OCI-M2 (cell line): ENCODE data around the gene TNIK.
"Not testable (repeated sequence)": the region's sequence is repeated elsewhere in the genome, so short reads cannot be mapped to it uniquely, and the experiment has no call there.

Source experiments
- DNase-seq: peaks from one replicate; lab custom pipeline; 2025; ENCODE audit not compliant: unreplicated experiment; lab: John Stamatoyannopoulos, UW

The TNIK gene

DNA sequence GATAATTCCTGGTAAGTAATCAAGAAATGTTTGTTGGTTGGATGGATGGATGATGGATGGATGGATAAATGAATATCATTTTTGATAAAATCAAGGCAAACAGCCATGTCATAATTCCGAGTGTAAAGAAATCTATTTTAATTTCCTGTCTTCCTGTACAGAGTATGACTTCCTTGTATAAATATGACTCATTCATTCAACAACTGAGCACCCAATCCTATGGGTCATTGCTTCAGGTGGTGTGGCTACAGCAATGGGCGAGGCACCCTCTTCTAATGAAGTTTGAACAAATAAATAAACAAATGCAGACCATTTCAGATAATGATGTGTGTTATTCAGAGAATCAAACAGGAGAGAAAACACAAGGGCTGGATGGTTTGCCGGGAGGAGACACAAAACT lies 198.7 kb downstream of the TNIK start:
- no peak for DNase-seq

DNA sequence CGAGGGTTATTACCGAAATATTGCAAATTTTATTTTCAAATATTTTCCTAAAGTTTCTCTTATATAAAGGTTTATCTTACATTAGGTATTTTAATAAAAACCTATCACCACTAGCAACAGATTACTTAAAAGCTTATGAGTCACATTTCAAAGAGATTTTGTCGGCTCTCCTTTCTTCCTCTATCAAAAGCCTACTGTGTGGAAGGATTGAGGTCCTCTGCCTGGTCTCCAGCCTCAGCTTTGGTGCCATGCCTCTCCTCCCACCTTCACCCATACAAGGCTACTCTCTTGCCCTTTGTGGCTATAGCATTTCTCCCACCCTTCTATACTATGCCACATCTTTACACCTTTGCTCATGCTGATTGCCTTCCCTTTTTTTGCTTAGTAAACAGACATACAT lies 199.3 kb downstream of the TNIK start:
- no peak for DNase-seq

DNA sequence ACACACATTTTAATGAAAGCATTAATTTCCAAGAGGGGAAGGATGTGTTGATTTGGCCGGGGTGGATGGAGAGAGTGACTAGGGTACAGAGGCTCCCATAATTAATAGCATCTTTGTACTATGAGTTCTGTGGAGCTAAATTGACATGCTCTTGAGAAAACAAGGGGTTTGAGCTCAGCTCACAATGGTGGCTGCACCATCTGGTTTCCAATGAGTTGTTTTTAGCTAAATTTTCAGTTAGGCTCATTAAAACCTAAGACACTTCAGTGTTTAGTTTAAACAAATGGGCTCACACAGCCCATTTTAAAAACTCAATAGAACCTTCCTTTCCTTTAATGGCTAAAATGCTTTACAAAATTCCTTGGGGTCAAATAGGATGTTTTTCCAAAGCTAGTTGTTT lies 199.7 kb downstream of the TNIK start:
- no peak for DNase-seq

DNA sequence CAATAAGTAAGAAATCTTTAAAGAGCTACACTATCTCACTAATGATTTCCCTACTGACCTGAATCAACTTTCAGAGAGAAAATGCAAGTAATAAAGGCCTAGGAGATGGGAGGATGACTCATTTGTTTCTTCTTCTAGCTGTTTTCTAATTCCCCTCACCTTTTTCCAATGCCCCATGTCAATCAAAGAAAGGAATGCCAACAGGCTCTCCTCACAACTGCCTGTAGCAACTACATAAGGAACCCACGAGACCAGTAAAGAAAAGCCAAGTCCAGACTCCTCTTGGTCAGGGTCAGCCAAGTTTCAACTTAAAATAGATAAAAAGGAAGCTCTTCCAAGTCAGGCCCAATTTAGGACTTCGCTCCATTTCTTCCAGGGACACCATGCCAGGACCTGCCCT lies 201.9 kb downstream of the TNIK start:
- no peak for DNase-seq

DNA sequence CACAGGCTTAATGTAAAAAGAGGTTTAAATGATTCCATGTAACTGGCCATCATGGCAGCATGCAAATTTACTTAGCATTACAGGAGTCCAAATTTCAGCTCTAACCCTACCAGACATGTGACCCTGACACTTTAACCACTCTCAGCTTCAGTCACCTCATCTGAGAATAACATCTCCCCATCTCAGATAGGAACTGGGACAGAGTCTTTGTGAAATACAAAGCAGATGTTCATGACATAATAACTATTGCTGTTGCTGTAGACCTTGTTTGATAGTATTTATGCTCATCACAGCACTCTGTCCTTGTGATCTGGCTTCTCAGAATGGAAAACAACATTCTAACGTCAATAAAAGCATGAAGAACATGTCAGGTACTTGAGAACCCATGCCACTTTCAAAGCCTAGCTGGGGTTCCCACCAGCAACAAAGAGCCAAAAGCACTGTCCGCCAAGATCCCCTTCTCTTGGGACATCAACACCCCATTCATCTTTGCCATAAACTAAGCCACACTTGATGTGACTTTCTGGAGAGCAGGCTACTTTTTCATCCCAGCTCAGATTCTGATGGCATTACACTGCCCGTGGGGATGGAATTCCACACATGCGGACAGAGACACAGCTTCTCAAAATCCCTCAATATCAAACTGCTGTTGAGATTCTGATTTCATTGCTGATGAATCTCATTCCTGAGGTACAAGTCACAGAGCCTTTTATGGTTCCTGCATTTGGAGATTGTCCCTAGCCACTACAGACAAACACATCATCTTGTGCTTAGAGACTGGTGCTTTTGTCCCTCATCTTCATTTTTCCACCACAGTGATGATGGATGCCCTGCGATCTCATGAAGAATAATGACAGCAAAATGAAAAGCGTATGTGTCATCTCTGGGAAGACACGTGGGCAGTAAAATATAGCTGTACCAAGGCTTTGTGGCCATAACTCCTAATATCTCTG lies 202.7 kb downstream of the TNIK start:
- DNase-seq: no peak

DNA sequence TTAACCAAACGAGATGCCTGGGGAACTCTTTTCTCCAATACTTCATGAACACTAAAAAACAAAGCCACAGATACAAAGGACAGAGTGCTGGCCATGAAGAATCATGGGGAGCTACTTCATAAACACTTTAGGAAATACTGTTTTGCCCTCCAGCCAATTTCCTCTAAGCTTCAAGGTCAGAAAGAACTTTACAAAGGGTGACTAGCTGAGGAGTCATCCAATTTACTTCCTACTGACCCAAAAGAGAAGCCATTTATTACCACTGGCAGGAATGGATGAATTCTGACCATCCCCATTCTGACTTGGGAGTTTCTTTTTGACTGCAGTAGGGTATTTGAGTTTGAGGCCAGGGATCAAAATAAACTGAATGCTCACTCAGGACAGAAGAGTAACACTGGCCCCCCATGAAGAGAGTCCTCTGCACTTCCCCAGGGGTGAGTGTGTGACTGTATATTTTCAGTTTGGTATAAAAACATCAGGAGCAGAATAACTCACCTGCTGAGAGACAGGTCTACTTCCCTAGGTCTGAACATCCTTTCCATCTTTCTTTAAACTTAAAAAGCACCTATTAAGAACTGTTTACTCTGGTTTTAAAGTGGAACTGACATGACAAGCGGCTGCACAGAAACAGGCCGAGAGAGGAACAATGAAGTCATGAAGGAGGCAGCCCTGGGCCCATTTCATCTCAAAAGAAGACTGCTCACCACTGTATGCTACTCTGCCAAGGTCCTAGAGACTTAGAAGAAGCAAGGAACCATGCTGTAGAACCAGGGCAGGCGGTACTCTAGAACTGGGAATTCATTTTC lies 203.6 kb downstream of the TNIK start:
- DNase-seq: no peak

DNA sequence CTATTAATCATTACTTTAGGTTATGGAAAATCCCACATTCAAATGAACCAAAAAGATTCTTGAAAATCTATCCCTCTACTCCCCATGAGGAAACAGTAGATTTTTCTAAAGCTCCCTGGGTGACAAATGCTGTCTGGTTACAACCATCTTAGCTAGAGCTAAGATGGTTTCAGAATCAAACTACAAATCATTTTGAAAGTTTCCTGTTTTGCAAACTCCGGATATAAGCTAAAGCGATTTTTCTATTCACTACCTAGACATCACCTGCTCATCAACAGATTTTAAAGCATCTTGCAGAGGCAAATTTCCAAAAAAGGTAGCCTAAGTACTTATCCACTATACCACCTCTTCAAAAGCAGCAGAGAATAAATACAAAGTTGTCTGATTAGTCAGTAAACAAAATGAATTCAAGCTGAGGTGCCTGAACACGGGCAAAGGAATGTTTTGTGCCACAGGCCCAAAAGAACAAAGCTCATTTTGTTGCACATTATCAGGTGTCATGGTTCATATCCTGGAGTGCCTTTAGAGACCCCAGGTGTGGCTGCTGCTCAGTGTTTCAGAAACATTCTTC lies 204.9 kb downstream of the TNIK start:
- DNase-seq: no peak

DNA sequence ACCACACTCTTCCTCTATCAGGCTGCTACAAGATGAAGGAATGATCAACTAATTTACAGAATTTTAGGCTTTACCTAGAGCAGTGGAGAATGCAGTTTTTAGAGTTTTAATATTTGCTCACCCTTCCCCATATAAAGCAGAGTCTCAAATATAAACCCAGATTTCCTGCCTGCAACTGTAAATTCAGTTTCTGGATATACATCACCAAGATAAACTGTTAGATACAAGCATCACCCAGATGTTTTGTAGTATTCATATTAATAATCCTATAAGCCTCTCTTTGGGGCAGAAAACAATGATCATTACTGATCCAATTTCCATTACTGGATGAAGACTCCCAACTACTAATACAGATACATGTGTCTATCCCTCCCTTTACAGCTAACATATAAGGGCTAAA lies 205.9 kb downstream of the TNIK start:
- no peak for DNase-seq

DNA sequence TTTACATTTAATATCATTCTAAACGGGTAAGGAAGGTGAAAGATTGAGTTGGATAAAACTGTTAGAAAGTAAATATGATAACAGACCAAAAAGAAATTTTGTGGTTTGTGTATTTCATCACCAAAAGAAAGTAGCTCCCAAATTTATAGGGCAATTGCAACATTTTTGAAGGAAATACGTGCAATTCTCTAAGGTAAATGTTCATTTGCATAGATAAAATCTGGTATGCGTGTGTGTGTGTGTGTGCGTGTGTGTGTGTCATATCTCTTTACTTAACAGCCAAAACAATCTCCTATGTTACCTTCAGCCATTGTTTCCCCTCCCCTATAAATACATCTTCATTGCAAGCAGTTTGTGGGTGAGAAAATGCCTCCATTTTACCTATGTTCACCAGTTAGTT lies 208.4 kb downstream of the TNIK start:
- DNase-seq: no peak

DNA sequence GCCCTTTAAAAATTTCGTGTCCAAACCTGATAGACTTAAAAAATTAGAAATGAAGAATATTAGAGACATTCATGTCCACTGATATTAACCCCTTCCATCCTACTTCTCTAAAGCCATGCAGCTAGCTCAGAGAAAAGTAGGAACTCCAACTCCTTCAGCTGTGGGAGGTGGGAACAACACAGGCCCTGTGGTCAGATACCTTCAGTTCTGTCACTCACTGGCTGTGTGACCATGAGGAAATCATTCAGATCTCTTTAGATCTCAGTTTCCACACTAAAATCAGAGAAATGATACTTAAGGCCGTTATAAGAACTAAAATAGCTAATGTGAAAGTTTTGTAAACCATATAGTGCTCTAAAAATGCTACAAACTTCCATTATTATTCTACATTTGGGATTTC lies 209.8 kb downstream of the TNIK start:
- DNase-seq: no peak

DNA sequence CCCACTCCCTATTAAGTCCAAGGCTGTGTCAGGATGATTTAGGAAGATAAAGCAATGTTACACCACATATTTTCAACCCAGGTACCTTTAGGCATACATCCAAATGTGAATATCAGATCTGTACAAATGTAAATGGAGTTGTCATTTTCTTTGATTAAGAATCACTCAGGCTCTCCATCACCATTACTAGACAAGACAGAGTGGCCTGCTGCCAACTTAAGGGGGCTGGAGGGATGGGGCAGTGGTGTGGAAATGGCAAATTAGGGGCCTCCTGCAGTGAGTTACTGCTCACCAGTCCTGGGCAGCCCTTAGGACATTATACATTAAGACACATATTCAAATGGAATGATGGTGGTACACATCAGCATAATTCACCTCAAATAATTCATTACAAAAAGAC lies 211.0 kb downstream of the TNIK start:
- no peak for DNase-seq

DNA sequence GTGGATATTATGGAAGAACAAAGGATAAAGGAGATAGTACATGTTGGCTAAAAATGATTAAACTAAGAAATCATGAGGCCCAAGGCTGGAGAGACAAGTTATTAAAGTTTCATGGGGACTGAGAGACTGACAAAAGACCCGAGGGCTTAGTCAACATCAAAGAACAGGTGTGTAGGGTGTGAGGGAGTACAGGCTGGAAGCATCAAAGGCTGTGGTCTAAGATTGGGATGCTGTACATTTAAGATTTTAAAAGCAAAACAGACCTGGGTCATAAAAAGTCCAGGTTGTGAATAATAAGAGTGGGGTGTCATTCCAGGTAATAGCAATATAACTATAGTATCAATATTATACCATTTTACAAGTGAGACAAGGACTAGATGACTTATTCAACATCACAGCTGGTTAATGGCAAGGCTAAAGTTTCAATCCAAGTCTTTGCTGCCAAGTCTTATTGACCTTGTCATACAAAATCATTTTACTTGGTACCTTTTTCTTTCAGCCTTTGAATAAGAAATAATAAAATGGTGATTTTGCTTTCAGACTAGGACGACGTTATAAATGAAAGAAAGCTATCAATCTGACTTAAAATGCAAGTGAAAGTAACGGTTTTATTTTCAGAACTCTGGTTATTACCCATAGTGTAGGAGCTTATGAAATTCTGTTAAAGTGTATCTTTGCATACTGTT lies 211.6 kb downstream of the TNIK start:
- no peak for DNase-seq

DNA sequence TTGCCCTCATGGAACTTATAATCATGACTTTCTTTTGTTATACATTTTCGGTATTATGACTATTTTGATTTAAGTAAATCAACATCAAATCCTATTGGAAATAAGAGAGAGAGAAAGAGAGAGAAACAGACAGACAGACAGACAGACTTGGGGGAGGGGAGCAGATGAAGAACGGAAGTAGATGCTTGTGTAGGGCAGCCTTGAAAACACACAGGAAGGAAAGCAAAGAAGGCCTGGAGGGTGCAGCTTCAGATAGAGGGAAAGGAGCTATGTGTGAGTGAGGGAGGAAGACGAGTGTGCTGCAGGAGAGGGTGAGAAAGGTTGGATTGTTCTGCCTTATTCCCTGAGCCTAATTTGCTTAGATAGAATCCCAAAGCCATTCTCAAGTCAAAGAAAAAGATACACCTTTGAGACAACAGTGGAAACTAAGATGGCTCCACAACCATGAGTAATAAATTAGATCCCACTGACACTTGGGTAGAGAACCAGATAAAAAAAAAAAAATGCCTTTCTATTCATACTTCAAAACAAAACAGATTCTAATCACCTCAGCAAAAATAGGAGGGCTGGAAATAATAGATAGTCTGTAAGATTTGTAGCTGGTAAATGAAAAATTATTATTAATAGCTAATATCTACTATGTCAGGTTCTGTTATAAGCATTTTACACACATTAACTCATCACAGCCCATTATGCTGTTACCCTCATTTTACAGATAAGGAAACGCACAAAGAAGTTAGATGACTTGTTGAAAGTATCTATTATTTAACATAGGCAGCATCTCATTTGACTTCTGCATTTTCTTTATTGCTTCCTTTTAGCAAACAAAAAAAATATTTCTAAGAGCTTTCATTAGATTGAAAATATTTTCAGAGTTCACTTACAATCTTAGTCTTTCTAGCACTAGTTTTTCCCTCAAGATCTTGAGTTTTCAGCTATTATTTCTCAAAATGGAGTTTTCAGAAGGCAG lies 214.1 kb downstream of the TNIK start:
- no peak for DNase-seq

DNA sequence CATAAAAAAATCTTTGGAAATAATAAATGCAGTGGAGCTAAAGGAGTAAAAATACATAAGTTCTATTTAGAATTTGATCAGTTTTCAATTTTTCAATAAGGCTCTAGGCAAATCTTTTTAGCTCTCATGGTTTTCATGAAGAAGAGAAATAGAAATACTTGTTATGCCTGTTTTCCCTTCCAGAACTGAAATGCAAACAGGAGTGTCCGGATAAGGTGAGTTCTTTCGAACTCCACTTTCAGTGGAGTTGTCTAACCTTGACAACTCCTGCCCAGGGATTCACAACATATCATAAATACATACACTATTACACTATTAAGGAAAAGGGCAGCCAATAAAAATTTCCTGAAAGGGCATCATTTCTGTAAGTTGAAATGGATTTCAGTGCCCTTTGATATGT lies 217.3 kb downstream of the TNIK start:
- DNase-seq: no peak

DNA sequence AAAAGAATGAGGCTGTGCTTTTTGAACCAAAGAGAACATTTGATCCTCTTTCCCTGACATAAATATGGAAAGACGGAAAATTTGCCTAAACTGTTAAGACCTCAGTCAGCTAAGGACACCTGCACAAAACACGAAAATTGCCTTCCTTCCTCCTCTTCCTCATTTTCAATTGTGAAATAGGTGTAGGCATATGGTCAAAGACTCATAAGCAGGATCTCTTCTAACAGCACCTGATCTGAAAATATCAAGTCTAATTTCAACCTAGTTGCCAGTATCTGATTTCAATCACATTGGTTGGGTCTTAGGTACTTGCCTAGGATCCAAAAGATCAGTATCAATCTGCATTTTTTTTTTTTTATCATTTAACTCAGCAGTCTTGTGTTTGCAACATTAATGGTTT lies 218.0 kb downstream of the TNIK start:
- DNase-seq: no peak

DNA sequence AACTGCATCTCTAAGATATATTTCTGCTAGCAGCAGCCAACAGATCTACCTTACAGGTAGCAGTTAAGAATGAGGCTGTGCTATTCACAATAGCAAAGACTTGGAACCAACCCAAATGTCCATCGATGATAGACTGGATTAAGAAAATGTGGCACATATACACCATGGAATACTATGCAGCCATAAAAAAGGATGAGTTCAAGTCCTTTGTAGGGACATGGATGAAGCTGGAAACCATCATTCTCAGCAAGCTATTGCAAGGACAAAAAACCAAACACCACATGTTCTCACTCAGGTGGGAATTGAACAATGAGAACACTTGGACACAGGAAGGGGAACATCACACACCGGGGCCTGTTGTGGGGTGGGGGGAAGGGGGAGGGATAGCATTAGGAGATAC lies 218.6 kb downstream of the TNIK start:
- DNase-seq: not testable (repeated sequence)

DNA sequence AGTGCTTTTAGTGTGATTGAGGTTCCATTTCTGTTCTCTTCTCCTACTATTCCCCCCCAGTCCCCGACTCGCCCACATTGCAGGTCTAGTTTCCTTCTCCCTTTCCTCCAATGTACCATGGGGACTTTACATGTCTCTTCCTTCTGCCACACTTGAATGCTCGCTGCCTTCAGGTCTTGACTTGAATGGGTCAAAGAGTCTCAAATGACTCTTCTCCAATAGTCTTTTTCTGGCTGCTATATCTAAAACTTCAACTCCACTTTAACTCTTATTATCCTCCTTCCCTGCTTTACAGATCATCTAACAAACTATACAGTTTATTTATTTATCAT lies 219.7 kb downstream of the TNIK start:
- no peak for DNase-seq

DNA sequence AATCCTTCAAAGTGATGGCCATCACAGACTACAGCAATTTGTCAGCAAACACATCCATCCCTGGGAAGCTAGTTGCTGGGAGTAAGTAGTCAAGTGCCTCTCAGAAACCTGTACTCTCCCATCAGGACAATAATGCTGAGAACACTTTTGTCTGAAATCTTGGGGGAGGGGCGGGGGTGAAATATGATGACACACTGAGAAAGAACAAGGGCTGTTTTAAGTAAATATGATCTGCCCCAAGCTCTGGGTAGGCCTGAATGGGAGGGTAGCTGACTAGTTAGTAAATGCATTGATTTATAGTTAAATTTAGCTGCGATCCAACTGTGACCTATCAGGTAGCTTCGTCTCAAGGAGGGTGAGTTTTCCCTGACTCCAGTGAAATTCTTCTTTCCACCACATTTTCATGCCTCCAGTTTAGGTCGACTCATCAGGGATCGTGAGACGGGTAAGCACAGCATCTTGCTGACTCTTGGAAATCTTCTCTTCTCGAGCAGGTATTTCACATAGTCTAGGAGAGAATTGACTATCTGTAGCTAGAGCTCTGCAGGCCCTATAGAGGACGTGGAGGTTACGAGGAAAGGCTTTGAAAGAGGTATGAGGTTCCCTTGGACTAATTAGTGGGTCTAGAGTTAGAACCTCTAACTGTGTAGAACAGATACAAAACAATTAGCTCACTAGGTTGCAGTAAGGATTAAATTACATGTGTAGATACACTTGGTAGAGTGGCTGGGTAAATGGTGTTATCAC lies 220.3 kb downstream of the TNIK start:
- DNase-seq: no peak

DNA sequence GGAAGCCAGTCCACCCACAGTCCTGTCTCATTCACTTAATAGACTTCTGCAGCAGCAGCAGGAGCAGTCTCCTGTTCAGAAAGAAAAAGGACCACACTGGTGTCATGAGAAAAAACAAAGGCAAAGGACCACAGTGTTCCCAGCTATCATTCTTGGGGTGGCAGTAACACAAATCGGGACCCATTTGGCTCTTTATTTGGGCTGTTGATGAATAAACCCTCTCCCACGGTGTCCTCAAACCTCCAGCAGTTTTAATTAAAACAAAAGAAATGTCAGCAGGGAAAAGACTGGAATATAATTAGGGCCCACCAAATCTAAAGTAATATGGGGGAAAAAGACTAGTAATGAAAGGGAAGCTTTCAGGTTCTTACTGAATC lies 223.2 kb downstream of the TNIK start:
- no peak for DNase-seq
